Caki2 (cell line): ENCODE data around the gene CCDC141. TPM values are rescaled to one million over a fixed set of nuclear protein-coding genes. Genes with fewer than 3 reads are reported as not detected.

Source experiments
- DNase-seq: peaks from one replicate; pipeline ENCODE4 v3.0.0-alpha.2; 2015; ENCODE audit warnings: low read depth
- in situ Hi-C: cut with HindIII; loops from 2 replicates; pipeline ENCODE4 v1.10.0; 2016; ENCODE audit warnings: low sequenced_read_pairs, low pct_unique_long_range_greater_than_20kb, mixed read lengths
- total RNA-seq: library from RNA; depleted of rRNA; stranded (reverse); fragments of >200 nt; shearing (Covaris generic); gene quantifications from 2 replicates; pipeline ENCODE4 v1.2.3, GENCODE V29; 2014; ENCODE audit warnings: low replicate concordance

CCDC141 gene
- total RNA-seq, 1 experiment from 2014 or later: not detected

GRCh38 chr2:178863856-178864620 lies 185.9 kb downstream of the CCDC141 start:
- no peak for DNase-seq
- in situ Hi-C loops: no loop called here

- in situ Hi-C loops: no loop called here
- DNase-seq: no peak
Observed at GRCh38 chr2:178863130-178863855, 186.6 kb downstream of the CCDC141 start.

DNA sequence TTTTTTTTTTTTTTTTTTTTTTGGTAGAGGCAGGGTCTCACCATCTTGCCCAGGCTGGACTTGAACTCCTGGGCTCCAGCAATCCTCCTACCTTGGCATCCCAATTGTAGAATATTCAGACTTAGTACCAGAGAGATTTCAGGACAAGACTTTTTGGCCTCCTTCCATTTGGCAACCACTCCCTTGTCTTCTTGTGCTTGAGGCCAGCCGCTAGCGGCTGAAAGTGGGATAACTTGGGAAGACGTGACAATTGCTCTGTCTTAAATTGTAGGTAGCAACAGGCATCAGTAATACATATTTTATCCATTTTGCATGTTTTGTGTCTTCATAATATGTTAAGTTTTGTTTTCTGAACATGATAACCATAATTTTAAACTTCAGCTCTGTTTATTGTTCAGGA lies 189.4 kb downstream of the CCDC141 start:
- DNase-seq: no peak
- in situ Hi-C loops: no loop called here

GRCh38 chr2:178859730-178860129 lies 190.2 kb downstream of the CCDC141 start:
- no peak for DNase-seq
- in situ Hi-C loops: no loop called here

GRCh38 chr2:178858896-178859625 lies 190.9 kb downstream of the CCDC141 start:
- in situ Hi-C loops: no loop called here
- DNase-seq: no peak

DNA sequence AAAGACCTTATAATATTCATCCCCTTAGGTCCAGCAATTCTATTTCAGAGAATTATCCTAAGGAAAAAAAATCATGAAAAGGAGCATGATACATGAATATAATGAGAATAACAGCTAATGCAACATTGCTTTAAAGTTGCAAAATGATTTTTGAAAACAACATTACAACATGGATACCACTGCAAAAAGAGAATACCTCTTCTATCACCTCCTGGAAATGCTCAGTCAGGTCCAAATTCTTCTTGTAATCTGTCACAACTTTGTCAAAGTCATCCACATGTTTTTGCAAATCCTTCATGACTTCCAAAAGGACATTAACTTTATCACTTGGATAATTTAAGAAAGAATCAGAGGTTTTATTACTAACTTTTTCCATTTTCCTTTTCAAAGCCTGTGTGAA lies 194.8 kb downstream of the CCDC141 start:
- DNase-seq: no peak
- in situ Hi-C loops: no loop called here

- in situ Hi-C loops: no loop called here
Observed at GRCh38 chr2:178848335-178848734, 201.6 kb downstream of the CCDC141 start.

GRCh38 chr2:178846458-178846802 lies 203.5 kb downstream of the CCDC141 start:
- in situ Hi-C loops: no loop called here
- DNase-seq: no peak

More at GRCh38 chr2:178848335-178848734, 201.6 kb downstream of the CCDC141 start:
- no peak for DNase-seq

GRCh38 chr2:178845566-178846457 lies 204.1 kb downstream of the CCDC141 start:
- DNase-seq: no peak
- in situ Hi-C loops: no loop called here

GRCh38 chr2:178844701-178845100 lies 205.2 kb downstream of the CCDC141 start:
- DNase-seq: no peak
- in situ Hi-C loops: no loop called here

GRCh38 chr2:178844269-178844668 lies 205.7 kb downstream of the CCDC141 start:
- in situ Hi-C loops: no loop called here
- no peak for DNase-seq

DNA sequence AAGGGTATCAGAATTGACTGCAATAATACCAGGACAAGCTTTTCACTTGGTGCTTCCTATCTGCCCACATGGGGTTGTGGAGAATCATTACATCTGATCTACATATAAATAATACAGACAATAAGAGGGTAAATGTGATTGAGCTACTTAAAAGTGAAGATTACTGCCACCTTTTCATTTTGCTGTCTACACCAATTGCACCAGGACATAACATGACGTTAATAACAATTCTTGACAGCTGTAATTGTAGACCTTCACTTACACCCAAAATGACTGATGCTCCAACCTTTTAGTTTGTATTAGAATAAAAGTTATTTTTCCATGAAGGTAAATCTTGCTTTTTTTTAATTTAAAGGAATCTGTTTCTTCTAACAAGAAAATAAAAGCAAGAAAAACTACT lies 206.2 kb downstream of the CCDC141 start:
- no peak for DNase-seq
- in situ Hi-C loops: no loop called here

DNA sequence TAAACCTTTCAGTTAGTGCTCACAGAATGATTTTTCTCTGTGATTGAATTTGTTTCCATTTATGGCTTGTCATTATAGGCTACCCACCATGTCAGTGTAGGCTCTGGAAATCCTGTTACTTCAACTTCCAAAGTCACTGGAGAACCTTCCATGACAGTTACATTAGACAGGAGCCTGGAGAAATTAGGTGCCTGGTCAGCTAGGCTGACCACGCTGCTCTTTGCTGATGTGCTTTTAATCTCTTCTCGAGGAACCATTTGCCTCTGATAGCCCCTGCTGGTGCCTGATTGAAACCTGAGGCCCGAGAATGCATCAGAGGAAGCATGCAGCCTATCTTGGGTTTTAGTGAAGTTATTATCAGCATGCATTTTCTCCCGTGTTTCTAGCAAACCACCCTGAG lies 213.1 kb downstream of the CCDC141 start:
- in situ Hi-C loops: no loop called here
- no peak for DNase-seq

DNA sequence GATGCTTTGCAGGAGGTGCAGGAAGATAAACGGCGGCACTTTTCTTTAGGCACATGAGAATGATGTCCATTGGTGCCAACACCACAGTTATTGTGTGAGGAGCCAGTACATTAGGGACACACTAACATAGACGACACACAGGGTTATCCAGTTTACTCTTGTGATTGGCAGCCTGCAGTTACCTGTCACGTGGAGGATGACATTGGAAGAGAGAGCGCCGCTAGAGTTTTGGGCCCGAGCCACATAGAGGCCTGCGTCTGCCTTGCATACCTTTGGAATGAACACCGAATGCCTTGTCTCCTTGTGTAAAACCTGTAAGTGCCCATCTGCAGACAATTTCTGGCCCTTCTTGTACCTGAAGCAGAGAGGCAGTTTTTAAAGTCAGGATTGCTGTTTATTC lies 215.9 kb downstream of the CCDC141 start:
- in situ Hi-C loops: no loop called here
- DNase-seq: no peak

DNA sequence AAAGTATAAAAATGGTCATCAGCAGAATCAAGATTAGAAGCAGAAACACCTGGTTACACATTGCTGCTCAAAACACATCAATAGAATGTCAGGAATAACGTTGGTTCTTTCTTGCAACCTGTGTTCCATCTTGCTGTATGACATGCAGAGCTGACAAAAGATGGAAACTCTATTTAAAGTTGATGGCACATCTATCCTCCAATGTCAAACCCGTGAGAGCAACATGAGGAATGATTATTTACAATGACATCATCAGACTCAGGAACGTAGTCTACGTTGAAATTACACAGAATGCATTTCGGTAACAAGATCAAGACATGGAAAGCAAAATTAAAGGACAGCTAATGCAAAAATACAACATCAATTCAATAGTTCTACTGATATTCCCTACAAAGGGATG lies 216.6 kb downstream of the CCDC141 start:
- DNase-seq: no peak
- in situ Hi-C loops: no loop called here

GRCh38 chr2:178830451-178830850 lies 219.5 kb downstream of the CCDC141 start:
- in situ Hi-C loops: no loop called here

DNA sequence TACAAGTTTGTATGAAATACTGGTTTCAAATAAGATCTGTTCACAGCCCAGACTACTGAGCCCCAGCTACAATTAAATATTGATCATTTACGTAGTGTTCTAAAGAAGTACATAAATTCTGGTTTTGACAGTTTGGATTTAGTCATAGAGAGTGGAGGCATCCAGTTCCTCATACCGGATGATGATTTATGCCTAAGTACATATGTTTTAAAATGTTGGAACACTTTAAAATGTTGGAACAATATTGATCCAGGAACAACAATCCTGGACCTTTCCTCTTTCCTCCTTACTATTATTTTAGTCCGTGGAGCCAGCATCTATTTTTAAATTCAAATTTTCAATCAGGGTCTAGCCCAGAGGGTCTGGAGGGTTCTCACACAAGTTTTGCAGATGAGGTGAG lies 220.0 kb downstream of the CCDC141 start:
- no peak for DNase-seq
- in situ Hi-C loops: no loop called here

More at GRCh38 chr2:178830451-178830850, 219.5 kb downstream of the CCDC141 start:
- DNase-seq: no peak

GRCh38 chr2:178829299-178829960 lies 220.5 kb downstream of the CCDC141 start:
- in situ Hi-C loops: no loop called here
- DNase-seq: no peak
